HG02840 (cell line): ENCODE data around the gene UBN1.

Experiments used
- ATAC-seq: cut with Tn5 transposase; IDR thresholded peaks from one replicate; pipeline ENCODE4 v1.9.1; 2021; ENCODE audit warnings: mild to moderate bottlenecking, moderate library complexity, moderate number of reproducible peaks; ENCODE audit not compliant: unreplicated experiment, low FRiP score

Gene UBN1

DNA sequence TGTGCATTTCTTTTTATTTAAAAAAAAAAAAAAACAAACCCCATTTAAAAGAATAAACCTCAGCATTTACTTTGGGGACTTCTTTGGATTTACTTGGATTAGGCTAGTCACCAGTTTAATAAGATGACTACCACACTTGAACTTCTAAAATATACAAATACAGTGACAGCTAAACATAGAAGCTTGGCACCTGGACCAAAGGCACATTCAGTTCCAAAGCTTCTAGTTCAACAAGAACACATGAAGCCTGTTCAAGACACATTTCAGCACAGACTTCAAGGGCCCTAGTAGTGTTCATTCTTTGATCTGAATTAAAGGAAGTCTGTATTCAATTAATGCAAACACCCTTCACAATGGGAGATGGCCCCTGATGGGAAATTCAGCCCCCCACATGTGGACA is 33.2 kb upstream of the UBN1 start:
- no peak for ATAC-seq

DNA sequence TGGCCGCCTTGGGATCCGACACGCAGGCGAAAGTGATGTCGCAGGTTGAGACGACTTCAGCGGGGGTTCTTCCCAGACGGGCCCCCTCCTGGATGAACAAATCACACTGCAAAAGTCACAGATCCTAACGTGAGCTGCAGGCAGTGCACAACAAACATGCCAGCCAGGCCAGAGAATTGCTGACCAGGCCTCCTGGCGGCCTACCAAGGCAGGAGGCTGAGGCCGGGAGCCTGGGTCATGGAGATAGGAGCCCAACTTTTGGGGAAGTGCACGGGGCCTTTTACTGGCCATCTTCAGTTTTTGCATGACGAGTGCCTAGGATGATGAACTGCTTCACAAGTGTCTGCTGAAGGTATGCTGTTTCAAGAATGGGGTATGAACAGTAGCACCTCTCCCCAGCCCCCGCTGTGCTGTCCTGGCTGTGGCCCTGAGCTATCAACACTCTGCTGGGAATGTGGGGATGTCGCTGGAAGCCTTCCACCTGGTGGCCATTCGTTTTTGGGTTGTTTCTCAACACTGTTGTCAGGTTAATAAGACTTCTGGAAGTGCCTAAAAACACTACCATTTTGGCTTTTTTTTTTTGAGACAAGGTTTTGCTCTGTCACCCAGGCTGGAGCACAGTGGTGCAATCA is 32.6 kb upstream of the UBN1 start:
- no peak for ATAC-seq

DNA sequence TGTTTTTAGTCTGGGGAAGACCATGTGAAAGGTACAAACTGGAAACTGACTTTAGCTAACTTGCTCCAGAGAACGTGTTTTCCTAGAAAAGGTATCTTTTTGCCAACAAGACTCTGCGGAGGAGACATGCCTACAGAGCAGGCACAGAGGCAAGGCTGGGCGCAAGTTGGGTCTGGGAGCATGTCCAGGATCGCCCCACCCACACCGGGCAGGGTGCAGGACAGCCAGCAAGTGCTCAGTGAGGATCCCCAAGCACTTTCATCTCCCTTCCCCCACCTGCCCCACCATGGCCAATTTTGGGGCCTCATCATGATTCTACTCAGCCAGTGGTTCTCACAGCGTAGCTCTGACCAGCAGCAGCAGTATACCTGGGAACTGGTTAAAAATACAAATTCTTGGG is 26.6 kb upstream of the UBN1 start:
- no peak for ATAC-seq

DNA sequence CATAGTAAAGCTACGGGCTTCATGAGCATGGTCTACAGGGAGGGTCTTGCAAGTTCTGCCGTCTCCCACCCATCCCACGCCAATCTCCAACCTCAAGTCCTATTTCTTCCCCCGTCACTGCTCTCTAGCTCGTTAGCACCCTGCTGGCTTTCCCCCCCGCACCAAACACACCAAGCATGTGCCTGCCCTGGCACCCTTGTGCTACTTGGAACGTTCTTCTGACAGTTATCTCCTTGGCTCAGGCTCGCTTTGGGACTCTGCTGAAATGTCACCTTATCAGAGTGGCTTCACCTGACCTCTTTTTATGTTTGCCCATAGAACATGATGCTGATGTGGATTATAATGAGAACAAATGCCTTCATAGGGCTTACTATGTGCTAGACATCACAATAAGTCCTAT is 22.1 kb upstream of the UBN1 start:
- no peak for ATAC-seq

DNA sequence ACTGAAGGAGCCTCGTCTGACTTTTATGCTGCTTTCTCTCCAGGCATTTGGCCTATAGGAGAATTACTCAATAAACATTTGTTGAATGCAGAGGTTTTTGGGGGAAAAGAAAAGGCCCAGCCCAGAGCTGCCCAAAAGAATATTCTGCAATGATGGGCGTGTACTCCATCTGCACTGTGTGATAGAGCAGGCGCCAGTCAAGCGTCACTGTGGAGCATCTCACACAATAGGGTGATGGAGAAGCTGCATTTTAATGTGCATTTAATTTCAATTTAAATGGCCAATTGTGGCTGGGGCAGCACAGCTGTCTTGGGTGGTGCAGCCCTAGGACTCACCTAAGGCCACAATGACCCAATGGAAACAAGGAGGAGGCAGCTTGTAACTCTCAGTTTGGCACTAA is 20.8 kb upstream of the UBN1 start:
- ATAC-seq = no peak

DNA sequence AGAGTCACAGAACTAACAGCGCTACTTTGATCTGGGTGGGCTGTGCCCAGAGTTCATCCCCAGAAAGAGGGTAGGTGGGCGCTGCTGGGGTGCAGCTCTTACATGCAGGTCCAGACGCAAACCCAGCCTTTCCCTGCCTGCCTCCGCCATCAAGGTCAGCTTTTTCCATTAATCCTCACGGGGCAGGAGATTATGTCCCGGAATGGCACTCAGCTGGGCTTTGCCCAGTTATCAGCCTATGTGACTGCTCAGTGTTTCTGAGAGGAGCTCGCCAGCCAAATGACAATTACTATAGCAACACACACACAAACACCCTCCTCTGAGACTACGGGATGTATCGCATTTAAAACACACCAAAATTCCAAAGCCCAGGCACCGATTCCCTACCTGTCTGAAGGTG is 20.3 kb upstream of the UBN1 start:
- no peak for ATAC-seq

DNA sequence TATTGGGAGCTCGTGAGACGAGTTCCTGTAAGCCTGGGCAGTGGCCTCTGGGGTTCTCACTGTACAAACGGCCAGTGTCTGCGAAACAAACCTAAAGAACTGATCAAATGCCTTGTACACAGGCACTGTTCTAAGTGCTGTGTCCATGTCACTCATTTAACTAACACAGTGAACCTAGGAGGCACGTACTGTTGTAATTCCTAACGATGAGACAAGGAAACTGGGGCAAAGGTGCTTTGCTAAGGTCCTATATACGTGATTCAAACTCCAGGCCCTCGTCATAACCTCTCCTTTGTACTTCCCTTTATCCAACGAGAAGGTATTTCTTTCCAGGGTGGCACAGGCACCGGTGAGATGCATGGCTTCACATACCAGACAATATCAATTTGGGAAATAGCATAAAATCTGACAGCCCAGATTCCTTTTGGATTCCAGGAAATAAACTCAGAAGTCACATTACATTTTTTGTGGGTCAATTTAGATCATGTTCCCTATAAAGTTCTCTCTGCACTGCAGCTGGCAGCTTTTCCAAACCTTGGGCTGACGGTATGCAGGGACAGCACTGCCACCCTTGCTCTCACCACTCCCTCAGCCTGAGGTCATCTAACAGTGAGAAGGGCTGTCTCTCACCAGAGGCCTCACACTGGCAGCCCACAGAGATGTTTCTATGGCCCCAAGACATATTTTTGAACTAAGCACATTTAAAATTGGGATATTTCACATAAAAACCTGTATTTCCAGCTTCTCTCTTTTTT is 18.5 kb upstream of the UBN1 start:
- ATAC-seq = no peak

DNA sequence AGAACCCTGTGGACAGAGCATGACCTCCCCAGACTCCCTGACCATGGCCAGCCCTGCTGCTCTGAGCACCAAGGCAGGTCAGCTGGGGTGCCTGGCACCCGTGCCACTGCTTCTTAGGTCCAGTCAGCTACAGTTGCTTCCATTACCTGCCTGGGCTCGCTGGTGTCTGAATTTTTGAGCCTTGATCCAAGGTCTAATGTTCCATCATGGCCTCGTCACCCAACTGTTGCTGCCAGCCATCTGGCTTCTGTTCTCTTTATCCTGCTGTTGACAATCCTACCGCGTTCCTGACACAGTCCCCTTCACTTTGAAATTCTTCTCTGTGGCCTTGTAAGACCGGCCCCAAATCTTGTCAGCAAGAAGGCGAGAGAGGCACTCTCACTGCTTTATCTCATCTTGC is 16.9 kb upstream of the UBN1 start:
- no peak for ATAC-seq

DNA sequence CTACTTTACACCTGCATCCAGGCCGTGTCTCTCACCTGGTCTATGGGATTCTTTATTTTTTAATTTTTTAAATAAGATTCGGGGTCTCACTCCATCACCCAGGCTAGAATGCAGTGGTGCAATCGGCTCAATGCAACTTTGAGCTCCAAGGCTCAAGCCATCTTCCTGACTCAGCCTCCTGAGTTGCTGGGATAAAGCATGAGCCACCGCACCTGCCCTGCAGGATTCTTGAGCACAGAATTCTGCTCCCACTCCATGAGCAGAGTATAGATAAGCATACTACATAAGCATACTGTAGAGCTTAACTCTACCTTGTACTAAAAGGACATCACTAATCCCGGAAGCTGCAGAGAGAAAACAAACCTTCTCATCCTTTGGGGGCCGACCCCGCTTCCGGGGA is 15.7 kb upstream of the UBN1 start:
- ATAC-seq = no peak

DNA sequence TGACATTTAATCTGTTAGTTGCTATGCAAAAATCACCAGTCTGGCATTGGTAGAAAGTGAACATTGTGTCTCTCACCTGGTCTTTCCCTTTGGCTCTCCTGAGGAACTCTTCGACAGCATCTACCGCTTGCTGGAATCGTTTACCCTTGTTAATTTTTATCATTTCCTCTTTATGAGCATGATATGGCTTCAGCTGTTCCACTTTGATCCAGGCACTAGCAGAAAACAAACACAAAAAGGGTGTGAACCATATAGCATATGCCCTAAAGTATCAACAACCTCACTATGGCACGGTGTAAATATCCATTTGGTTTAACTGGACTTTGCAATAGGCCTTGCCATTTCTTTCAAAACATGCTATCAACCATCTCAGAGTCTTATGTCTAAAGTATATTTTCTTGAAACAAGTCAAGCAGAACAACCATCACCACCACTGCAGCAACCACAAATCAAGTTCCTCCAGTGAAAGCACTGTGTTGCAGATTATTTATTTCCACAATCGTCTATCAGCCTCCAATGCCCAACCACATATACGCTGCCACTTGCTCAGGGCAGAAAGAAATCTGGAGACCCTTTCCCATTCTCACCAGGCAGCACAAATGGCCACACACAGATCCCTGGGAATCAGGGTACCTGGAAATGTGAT is 14.5 kb upstream of the UBN1 start:
- ATAC-seq = no peak

DNA sequence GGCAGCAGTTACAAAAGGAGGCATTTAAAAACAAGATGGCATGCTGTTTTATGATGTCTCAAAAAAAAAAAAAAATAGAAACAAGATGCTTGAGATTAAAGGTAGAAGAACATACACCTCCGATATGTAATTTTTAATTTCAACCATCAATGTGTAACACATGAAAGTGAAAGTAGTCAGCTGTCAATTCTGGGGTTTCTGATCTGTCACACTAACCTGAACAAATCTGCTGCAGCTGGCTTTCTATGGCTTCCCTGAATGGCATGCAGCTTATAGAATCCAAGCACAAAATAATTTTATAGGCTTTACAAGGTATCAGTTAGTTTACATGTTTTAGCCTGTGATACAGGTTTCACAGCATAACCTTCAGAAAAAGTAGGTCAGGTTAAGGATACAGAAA is 13.7 kb upstream of the UBN1 start:
- ATAC-seq = no peak

DNA sequence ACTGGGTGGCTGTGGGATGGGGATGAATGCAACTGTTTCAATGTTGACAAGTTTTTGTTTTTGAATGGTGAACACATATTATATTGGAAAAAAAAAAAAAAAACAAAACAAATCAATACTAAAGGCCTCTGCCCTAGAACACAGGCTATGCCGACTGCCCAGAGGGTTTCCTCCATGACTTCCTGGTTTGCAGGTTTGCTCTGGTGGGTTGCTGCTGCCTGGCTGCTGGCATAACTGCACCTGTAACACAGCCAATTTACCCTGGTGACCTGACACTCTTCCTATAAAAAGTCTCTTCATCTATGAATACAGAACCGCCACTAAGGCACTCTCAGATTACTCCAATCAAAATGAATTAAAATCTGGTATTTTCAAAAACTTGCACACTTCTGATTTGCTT is 10.6 kb upstream of the UBN1 start:
- ATAC-seq = no peak

DNA sequence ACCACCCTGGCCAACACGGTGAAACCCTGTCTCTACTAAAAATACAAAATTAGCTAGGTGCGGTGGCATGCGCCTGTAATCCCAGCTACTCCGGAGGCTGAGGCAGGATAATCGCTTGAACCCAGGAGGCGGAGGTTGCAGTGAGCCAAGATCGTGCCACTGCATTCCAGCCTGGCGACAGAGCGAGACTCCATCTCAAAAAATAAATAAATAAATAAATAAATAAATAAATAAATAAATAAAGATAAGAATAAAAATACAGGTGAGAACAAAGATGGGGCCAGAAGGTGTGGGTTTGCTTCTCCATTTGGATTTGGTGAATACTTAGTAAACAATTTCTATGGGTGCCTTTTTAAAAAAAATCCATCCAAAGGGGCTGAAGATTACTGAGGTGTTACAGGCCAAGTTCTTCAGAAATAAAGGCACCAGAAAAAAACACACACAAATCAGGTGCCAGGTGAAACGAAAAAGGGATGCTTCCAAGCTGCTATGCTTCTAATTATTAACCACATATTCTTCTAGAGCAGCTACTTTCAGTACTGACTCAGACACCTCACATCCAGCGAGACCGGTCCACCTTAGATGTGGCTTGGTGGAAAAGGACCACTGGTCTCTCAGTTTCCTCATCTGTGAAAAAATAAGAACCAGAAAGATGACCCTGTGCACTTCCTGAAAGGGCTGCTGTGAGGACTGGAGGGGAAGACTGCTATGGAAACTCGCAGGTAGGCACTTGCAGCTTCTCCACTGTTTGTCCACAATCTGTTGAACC is 9.4 kb upstream of the UBN1 start:
- ATAC-seq = no peak

DNA sequence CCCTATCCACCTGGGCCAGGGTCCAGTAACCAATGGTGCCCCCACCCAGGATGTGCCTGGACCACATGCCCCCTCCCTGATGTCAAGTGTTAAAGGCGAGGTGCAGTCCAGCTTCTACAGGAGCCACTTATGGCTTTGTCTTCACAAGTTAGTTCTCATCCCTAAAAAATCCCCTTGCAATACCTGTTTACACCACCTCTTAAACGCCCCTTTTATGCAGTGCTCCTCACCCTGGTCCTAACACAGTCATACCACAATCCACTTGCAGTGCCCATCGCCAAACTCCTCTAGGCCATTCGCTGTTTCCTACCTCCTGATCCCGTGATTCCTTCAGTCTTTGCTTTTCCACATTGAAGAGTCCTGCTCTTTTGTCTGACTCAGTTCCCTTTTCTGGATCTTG is 7.3 kb upstream of the UBN1 start:
- ATAC-seq = no peak

DNA sequence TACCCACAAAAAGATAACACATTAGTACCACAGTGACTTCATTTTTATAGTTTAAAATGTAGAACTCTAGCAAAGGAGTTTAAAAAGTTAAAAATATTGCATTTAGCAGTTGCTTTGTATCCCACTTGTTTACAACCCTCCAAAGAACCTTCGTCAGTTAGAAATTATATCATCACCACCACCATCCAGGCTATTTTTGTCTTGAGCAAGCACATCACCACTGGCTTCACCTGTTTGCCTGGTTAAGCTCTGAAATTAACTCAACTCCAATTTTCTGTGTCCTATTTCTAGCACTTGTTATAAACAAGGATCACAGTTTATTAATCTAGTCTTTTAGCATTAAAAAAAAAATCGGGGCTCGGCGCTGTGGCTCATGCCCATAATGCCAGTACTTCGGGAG is 6.3 kb upstream of the UBN1 start:
- ATAC-seq = no peak

DNA sequence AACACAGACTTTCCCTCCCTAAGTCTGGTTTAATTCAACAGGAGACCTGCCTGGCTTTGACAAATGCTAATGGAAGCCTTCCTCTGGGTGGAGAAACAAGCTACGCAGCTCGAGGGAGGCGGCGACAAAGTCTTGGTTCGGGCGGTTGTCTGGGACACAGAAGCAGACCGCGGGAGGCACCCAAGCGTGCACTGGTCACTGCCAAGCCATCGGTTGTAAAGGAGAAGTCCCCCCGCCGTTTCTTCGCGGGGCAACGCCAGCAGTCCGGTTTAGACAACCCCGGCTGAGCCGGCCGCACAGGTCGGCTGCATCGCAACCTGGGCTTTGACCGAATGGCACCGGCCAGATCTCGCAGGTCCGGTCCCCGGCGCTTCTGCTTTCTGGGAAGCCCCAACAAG is 779 bp upstream of the UBN1 start:
- ATAC-seq = peak; percentile 10

DNA sequence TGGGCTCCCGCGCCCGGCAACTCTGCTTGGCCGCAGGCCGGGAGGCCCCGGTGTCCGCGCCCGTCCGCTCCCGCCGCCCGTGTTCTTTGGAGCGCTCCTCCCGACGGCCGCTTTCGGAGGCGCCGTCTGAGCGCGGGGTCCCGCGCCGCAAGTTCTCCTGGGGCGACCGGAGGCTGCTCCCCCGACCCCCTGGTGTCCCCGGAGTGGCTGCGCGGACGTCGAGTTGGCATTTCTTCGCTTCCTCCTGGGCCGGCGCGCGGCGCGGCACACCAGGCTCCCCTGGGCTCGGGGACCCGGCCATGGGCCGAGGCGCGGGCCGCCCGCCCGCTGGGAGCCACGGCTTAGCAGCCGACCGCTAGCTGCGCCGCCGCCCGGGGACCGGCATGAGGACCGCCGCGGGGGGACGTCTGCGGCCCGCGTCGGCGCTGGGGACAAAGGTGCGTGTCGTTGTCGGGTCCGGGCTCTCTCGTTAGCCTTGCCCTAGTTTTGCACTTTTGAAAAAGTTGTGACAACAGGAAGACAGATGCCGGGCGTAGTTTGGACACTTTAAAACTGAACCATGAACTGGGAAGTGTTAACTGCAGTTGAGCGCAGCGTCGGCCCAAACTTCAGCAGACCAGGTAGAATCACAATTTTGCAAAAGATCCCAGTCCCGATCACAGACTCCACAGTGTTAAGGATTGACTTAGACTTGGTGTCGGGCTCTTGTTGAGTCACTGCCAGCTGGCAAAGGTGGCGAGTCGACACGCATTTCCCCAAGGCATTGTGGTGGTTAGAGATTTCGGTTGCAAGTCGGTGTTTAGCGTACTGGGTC is 700 bp downstream of the UBN1 start:
- peak; percentile 13 for ATAC-seq

DNA sequence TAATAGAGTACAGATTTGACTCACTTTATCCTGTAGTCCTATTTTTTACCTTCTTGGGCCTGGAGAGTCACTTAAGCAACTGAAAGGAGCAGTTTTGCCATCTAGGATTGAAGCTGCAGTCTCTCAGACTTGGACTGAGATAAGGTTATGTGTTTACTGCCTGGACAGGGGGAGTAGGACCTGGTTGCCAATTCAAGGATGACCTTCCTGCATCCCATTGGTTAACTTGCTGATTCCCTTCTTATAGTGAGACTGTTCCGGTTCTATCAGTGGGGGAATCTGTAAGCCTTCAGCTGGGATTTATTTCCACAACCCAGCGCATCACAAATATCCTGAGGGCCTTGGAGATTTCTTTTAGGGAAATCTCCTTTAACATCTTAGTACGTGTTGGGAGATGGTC is 2.9 kb downstream of the UBN1 start:
- ATAC-seq = no peak

DNA sequence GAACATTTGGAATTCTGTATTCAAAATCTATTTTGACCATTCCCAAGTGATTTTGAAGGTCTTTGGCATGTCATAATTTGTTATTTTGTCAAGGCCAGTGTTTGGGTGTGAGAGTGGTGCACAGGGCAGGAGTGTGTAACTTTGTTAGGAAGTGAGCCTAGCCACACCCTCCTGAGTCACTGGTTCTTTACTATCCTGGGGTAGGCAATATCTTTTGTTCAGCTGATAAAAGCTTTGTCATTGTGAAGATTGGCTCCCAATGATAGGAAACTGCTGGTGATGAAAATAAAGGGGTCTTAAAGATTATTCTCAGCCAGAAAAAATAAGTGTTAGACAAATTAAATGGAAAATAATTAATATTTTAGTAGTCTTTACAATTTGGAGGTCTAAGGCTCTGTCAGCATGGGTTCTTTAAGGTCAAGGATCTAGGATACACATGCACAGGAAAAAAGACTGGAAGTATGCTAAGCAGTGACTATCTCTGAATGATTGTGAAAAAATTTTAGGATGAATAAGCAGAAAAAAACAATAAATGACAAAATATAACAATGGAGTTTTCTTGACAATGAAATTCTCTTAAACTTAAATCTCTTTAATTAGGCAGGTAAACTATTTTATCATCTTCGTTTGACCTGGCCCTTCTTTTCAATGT is 5.1 kb downstream of the UBN1 start:
- ATAC-seq = no peak

DNA sequence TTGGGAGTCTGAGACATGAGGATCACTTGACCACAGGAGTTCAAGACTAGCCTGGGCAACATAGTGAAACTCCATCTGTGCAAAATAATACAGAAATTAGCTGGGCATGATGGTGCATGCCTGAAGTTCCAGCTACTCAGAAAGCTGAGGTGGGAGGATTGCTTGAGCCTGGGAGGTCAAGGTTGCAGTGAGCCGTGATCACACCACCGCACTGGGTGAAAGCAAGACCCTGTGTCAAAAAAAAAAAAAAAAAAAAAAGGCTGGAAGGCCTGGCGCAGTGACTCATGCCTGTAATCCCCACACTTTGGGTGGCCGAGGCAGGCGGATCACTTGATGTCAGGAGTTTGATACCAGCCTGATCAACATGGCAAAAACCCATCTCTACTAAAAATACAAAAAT is 8.1 kb downstream of the UBN1 start:
- no peak for ATAC-seq
